A549 (cell line): ENCODE results near the gene NOP9.

ENCODE experiments used
- CHD2 ChIP-seq: fragments of 150-350 bp; IDR thresholded peaks from 2 replicates; pipeline ENCODE4 v1.6.1; 2014; ENCODE audit warnings: low read length; ENCODE audit not compliant: partially characterized antibody
- ESRRA ChIP-seq: fragments of 150-350 bp; IDR thresholded peaks from 2 replicates; pipeline ENCODE4 v1.6.1; 2014; ENCODE audit warnings: mild to moderate bottlenecking, low read length, borderline replicate concordance
- GATA3 ChIP-seq: IDR thresholded peaks from 2 replicates; pipeline ENCODE4 v1.6.1; 2012; ENCODE audit warnings: borderline replicate concordance
- NFE2L2 ChIP-seq: fragments of 150-350 bp; conservative IDR thresholded peaks from 2 replicates; pipeline ENCODE4 v1.6.1; 2014; ENCODE audit warnings: low read length
- PHF8 ChIP-seq: fragments of 200-600 bp; sonication (generic); IDR thresholded peaks from 2 replicates; pipeline ENCODE4 v1.6.1; 2016; ENCODE audit warnings: low read depth, mild to moderate bottlenecking, antibody characterized with exemption, moderate library complexity, borderline replicate concordance
- POLR2A ChIP-seq: IDR thresholded peaks from 2 replicates; pipeline ENCODE4 v1.6.1; 2012; ENCODE audit warnings: mild to moderate bottlenecking, low read length
- RAD21 ChIP-seq, 2 experiments: fragments of >200 bp in 1 of 2; sonication (Bioruptor Twin) in 1 of 2; formaldehyde crosslinking in 1 of 2; IDR thresholded peaks in 1 of 2; conservative IDR thresholded peaks in 1 of 2; 2 replicates in 1 of 2; 3 replicates in 1 of 2; pipeline ENCODE4 v1.6.1; 2012 to 2018; ENCODE audit warnings: inconsistent platforms in 1 of 2
- RCOR1 ChIP-seq: fragments of 150-350 bp; IDR thresholded peaks from 2 replicates; pipeline ENCODE4 v1.6.1; 2014; ENCODE audit warnings: antibody characterized with exemption, low read length, low read depth
- TF ChIP-seq, protein P1 (sequence below): fragments of 450-650 bp; IDR thresholded peaks from 2 replicates; pipeline ENCODE4 v1.6.1; 2014; ENCODE audit warnings: antibody characterized with exemption

DNA sequence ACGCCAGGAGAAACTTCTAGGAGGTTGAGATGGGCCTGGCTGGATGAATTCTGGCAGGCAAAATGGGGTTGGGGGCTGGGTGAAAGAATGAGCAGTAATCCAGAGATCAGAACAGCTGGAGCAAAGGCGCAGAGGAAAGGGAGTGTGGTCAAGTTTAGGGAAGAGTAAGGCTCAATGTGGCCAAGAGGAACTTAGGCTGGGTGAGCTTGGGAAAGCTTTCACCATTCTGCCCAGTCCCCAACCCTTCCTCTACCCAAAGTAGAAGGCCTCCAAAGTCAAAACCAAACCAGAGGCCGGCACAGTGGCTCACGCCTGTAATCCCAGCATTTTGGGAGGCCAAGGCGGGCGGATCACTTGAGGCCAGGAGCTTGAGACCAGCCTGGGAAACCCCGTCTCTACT lies 18.0 kb upstream of the NOP9 start:
- TF ChIP-seq POLR2A (no peak), ESRRA (no peak), PHF8 (no peak), NFE2L2 (no peak), RAD21 (conservative IDR thresholded peaks at IDR 0.05 in 1 of 2, IDR thresholded peaks at IDR 0.05 in 1 of 2) (no peak), CHD2 (no peak), RCOR1 (no peak), GATA3 (no peak)
- TF ChIP-seq, protein P1, sequence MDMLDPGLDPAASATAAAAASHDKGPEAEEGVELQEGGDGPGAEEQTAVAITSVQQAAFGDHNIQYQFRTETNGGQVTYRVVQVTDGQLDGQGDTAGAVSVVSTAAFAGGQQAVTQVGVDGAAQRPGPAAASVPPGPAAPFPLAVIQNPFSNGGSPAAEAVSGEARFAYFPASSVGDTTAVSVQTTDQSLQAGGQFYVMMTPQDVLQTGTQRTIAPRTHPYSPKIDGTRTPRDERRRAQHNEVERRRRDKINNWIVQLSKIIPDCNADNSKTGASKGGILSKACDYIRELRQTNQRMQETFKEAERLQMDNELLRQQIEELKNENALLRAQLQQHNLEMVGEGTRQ = no peak
